IgD-negative memory B cell (primary cell): ENCODE results near the gene HDGF. TPM values are rescaled to one million over a fixed set of nuclear protein-coding genes. Genes with fewer than 3 reads are reported as not detected.

ENCODE experiments used
- H3K27ac Mint-ChIP-seq, 3 donors: one replicate each; pipeline ENCODE4 v1.8.0; 2020 to 2022; ENCODE audit warnings: mild to moderate bottlenecking in 3 of 3, mixed read lengths in 3 of 3, moderate library complexity in 1 of 3
- H3K27me3 Mint-ChIP-seq: one replicate; pipeline ENCODE4 v1.8.0; 2021; ENCODE audit warnings: mixed read lengths
- H3K36me3 Mint-ChIP-seq: one replicate; pipeline ENCODE4 v1.8.0; 2020; ENCODE audit warnings: mild to moderate bottlenecking, mixed read lengths
- H3K4me1 Mint-ChIP-seq, 3 donors: one replicate each; pipeline ENCODE4 v1.8.0; 2020 to 2022; ENCODE audit warnings: mixed read lengths in 3 of 3, mild to moderate bottlenecking in 1 of 3
- H3K4me3 Mint-ChIP-seq, 4 donors: one replicate each; pipeline ENCODE4 v1.8.0; 2020 to 2022; ENCODE audit warnings: mild to moderate bottlenecking in 4 of 4, mixed read lengths in 4 of 4, moderate library complexity in 3 of 4
- H3K9me3 Mint-ChIP-seq, 3 donors: one replicate each; pipeline ENCODE4 v1.8.0; 2020 to 2021; ENCODE audit warnings: mixed read lengths in 3 of 3, mild to moderate bottlenecking in 1 of 3
- polyA plus RNA-seq: library from polyadenylated mRNA; unstranded; fragments of 300-500 nt; fragmentation: Illumina TruSeq; gene quantifications from one replicate; pipeline ENCODE4 v1.2.3, GENCODE V29; 2021

HDGF gene
- polyA plus RNA-seq, 1 donor from 2014 or later: 17.8 TPM

GRCh38 chr1:156693848-156694689, 57.4 kb downstream of the HDGF start:
- Mint-ChIP-seq H3K9me3 (peaks cover 0 to 2% (median 0%) of the 10 kb centered on the region in 3 donors), H3K27me3 (peaks cover 58% of the 10 kb centered on the region), H3K27ac (no peak overlapping the region), H3K4me1 (peaks cover 4 to 8% (median 6%) of the 10 kb centered on the region in 3 donors), H3K4me3 (no peak overlapping the region), H3K36me3 (peaks cover 9% of the 10 kb centered on the region)

DNA sequence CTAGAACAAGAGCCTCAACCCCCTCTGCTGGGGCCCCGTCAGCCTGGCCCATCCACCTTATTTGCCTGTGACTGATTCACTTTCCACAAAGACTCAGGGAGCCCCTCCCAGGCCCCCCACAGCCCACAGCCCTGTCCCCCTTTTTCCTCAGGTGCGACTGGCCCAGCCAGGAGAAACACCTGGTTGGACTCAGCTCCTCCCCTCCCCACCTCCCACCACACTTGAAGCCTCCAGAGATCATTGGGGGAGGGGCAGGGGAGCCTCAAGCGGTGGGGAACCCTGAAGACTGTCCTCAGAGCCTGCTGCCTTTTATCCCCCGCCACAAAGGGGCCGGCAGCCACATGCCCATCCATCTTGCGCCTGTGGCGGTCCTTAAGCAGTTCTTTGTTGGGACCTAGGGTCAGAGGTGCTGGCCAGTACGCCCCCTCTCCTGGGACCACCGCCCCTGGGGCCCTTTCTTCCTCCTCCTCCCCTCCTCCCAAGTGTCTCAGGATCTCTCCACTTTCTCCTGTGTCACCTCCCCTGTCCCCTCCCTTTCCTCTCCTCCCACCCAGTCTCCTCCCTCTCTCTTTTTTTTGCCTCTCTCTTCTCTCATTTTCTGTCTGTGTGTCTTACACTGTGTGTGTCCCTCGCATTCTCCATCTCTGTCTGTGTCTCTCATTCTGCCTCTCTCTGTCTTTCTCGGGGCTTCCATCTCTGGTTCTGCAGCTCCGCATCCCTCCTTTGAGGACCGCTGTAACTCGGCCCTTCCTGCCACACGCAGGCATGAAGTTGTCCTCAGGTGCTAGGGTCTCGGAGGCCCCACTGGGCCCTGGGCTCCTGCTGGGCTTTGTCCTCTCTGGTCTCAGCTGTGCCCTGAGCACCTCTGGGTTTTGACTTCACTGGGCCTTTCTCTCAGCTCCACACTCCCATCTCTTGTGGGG, 58.3 kb downstream of the HDGF start:
- Mint-ChIP-seq H3K36me3 (peaks cover 7% of the 10 kb centered on the region), H3K27me3 (peaks cover 66% of the 10 kb centered on the region), H3K4me3 (no peak overlapping the region), H3K27ac (no peak overlapping the region), H3K4me1 (peaks cover 4 to 8% (median 7%) of the 10 kb centered on the region in 3 donors), H3K9me3 (peaks cover 0 to 2% (median 0%) of the 10 kb centered on the region in 3 donors)

- H3K4me1 Mint-ChIP-seq: peaks cover 4 to 8% (median 7%) of the 10 kb centered on the region in 3 donors
- H3K4me3 Mint-ChIP-seq: no peak overlapping the region
- H3K27me3 Mint-ChIP-seq: peaks cover 64% of the 10 kb centered on the region
- peaks cover 0 to 2% (median 0%) of the 10 kb centered on the region in 3 donors for H3K9me3 Mint-ChIP-seq
- H3K36me3 Mint-ChIP-seq: peaks cover 5% of the 10 kb centered on the region
- H3K27ac Mint-ChIP-seq: no peak overlapping the region
Measured at GRCh38 chr1:156692441-156692924, 59.0 kb downstream of the HDGF start.

Other genes with a start within 250 kb of the HDGF start
- gene IQGAP3, start 179.1 kb downstream of the HDGF start, polyA plus RNA-seq: not detected
- gene TTC24, start 172.0 kb downstream of the HDGF start, polyA plus RNA-seq: 0.38 TPM
- gene NAXE, start 159.9 kb downstream of the HDGF start, polyA plus RNA-seq: 121 TPM
- 45.5 TPM for gene GPATCH4, start 150.2 kb downstream of the HDGF start, polyA plus RNA-seq
- not detected for gene HAPLN2, start 132.3 kb downstream of the HDGF start, polyA plus RNA-seq
- gene BCAN, start 109.6 kb downstream of the HDGF start, polyA plus RNA-seq: not detected
- gene NES, start 74.3 kb downstream of the HDGF start, polyA plus RNA-seq: not detected
- 0.31 TPM for gene CRABP2, start 46.1 kb downstream of the HDGF start, polyA plus RNA-seq
- gene METTL25B, start 23.2 kb downstream of the HDGF start, polyA plus RNA-seq: 11.5 TPM
- 39.7 TPM for gene ISG20L2, start 22.9 kb downstream of the HDGF start, polyA plus RNA-seq
- 93.7 TPM for gene MRPL24, start 10.6 kb downstream of the HDGF start, polyA plus RNA-seq
- gene PRCC, start 15.9 kb upstream of the HDGF start, polyA plus RNA-seq: 57.3 TPM
- 2.1 TPM for gene SH2D2A, start 65.2 kb upstream of the HDGF start, polyA plus RNA-seq
- gene INSRR, start 107.4 kb upstream of the HDGF start, polyA plus RNA-seq: not detected
- not detected for gene NTRK1, start 109.2 kb upstream of the HDGF start, polyA plus RNA-seq
- not detected for gene PEAR1, start 142.0 kb upstream of the HDGF start, polyA plus RNA-seq
- not detected for gene LRRC71, start 169.0 kb upstream of the HDGF start, polyA plus RNA-seq